HepG2 (cell line): ENCODE data around the gene NFILZ.

Experiments
- POLR2AphosphoS2 ChIP-seq: IDR thresholded peaks from 2 replicates; pipeline ENCODE4 v1.6.1; 2011; ENCODE audit warnings: low read depth, low read length, improper control_type of control experiment
- TAF1 ChIP-seq: sonication (generic); formaldehyde crosslinking; IDR thresholded peaks from 2 replicates; pipeline ENCODE4 v1.4.0; 2020; ENCODE audit warnings: missing genetic modification reagents
- THAP7 ChIP-seq: sonication (generic); formaldehyde crosslinking; IDR thresholded peaks from 2 replicates; pipeline ENCODE4 v1.8.1; 2023; ENCODE audit warnings: mild to moderate bottlenecking, missing genetic modification reagents
- THRA ChIP-seq: sonication (generic); formaldehyde crosslinking; IDR thresholded peaks from 2 replicates; pipeline ENCODE4 v1.4.0; 2020; ENCODE audit warnings: missing genetic modification reagents, borderline replicate concordance
- ZNF317 ChIP-seq: sonication (generic); formaldehyde crosslinking; IDR thresholded peaks from 2 replicates; pipeline ENCODE4 v1.5.0; 2020; ENCODE audit warnings: mild to moderate bottlenecking, missing genetic modification reagents
- ZNF343 ChIP-seq: sonication (generic); formaldehyde crosslinking; IDR thresholded peaks from 2 replicates; pipeline ENCODE4 v1.4.0; 2020; ENCODE audit warnings: mild to moderate bottlenecking, missing genetic modification reagents
- ZNF598 ChIP-seq: sonication (generic); formaldehyde crosslinking; IDR thresholded peaks from 2 replicates; pipeline ENCODE4 v1.5.1; 2020; ENCODE audit warnings: mild to moderate bottlenecking, missing genetic modification reagents, borderline replicate concordance

- no peak for TF ChIP-seq ZNF317 (CRISPR knock-in tag)
- TF ChIP-seq POLR2AphosphoS2: no peak
- TF ChIP-seq TAF1 (CRISPR knock-in tag): no peak
- TF ChIP-seq THAP7: no peak
- TF ChIP-seq ZNF598: no peak
- TF ChIP-seq THRA: no peak
- no peak for TF ChIP-seq ZNF343 (CRISPR knock-in tag)
Measured at GRCh38 chr19:8629184-8629583, 1.2 kb upstream of the NFILZ start.
